Loucy (cell line): ENCODE measurements around the gene ANAPC5.

ENCODE experiments used
- H2AFZ ChIP-seq: fragments of 200-600 bp; sonication (generic); 2 replicates; pipeline ENCODE4 v1.6.0; 2016; ENCODE audit warnings: antibody characterized with exemption, mild to moderate bottlenecking, low read length, moderate library complexity
- H3F3A ChIP-seq: fragments of 200-600 bp; 2 replicates; pipeline ENCODE4 v1.6.0; 2016; ENCODE audit warnings: antibody characterized with exemption, low read depth, mild to moderate bottlenecking
- H3K27me3 ChIP-seq: fragments of 200-600 bp; sonication (generic); 2 replicates; pipeline ENCODE4 v1.6.1; 2014; ENCODE audit warnings: low read length, mild to moderate bottlenecking; ENCODE audit not compliant: insufficient read depth, poor library complexity, severe bottlenecking
- H3K36me3 ChIP-seq: fragments of 200-600 bp; sonication (generic); 2 replicates; pipeline ENCODE4 v1.6.1; 2016; ENCODE audit warnings: low read length; ENCODE audit not compliant: insufficient read depth
- H3K4me1 ChIP-seq: fragments of 200-600 bp; sonication (generic); 2 replicates; pipeline ENCODE4 v1.5.1; 2014; ENCODE audit warnings: low read length, mild to moderate bottlenecking; ENCODE audit not compliant: insufficient read depth, poor library complexity, severe bottlenecking
- H3K4me2 ChIP-seq: fragments of 200-600 bp; sonication (generic); 2 replicates; pipeline ENCODE4 v1.6.0; 2014; ENCODE audit warnings: antibody characterized with exemption, low read length, low read depth, mild to moderate bottlenecking; ENCODE audit not compliant: poor library complexity, severe bottlenecking
- H3K4me3 ChIP-seq: fragments of 200-600 bp; sonication (generic); 2 replicates; pipeline ENCODE4 v1.5.1; 2014; ENCODE audit warnings: low read length, mild to moderate bottlenecking, mixed read lengths; ENCODE audit not compliant: poor library complexity, severe bottlenecking
- H3K79me2 ChIP-seq: fragments of 200-600 bp; sonication (generic); 2 replicates; pipeline ENCODE4 v1.6.1; 2014; ENCODE audit warnings: low read length; ENCODE audit not compliant: insufficient read depth
- H3K9ac ChIP-seq: fragments of 200-600 bp; sonication (generic); 2 replicates; pipeline ENCODE4 v1.6.0; 2014; ENCODE audit warnings: mild to moderate bottlenecking, low read depth, low read length, moderate library complexity; ENCODE audit not compliant: poor library complexity, severe bottlenecking
- H3K9me2 ChIP-seq: fragments of 200-600 bp; sonication (generic); replicated peaks from 2 replicates; pipeline ENCODE4 v1.6.1; 2016; ENCODE audit warnings: low read depth, low read length, mixed read lengths
- H3K9me3 ChIP-seq: fragments of 200-600 bp; sonication (generic); 2 replicates; pipeline ENCODE4 v1.6.1; 2014; ENCODE audit warnings: mild to moderate bottlenecking, antibody characterized with exemption, low read length, low read depth; ENCODE audit not compliant: insufficient read depth
- H4K20me1 ChIP-seq: fragments of 200-600 bp; sonication (generic); 2 replicates; pipeline ENCODE4 v1.6.0; 2014; ENCODE audit warnings: antibody characterized with exemption, low read length, mild to moderate bottlenecking; ENCODE audit not compliant: insufficient read depth, poor library complexity, severe bottlenecking
- CTCF ChIP-seq: fragments of 200-600 bp; sonication (generic); conservative IDR thresholded peaks from 2 replicates; pipeline ENCODE4 v1.5.1; 2014; ENCODE audit warnings: mild to moderate bottlenecking, antibody characterized with exemption, low read length
- EZH2phosphoT487 ChIP-seq: fragments of 200-600 bp; IDR thresholded peaks from 2 replicates; pipeline ENCODE4 v1.6.1; 2018; ENCODE audit warnings: antibody characterized with exemption, mild to moderate bottlenecking, moderate library complexity, borderline replicate concordance

The ANAPC5 gene

GRCh38 chr12:121392325-121392716, 40.1 kb upstream of the ANAPC5 start:
- Histone ChIP-seq H3K9me3 (no peaks in the 10 kb centered on the region), H3K27me3 (no peaks in the 10 kb centered on the region), H4K20me1 (no peaks in the 10 kb centered on the region), H3K4me3 (no peak overlapping the region), H3K4me1 (peaks cover 3% of the 10 kb centered on the region), H3K79me2 (no peaks in the 10 kb centered on the region), H3K9ac (no peak overlapping the region), H2AFZ (no peak overlapping the region), H3K9me2 (no peaks in the 10 kb centered on the region), H3K4me2 (no peak overlapping the region), H3K36me3 (no peaks in the 10 kb centered on the region), H3F3A (no peaks in the 10 kb centered on the region)
- TF ChIP-seq EZH2phosphoT487 (no peak), CTCF (no peak)

GRCh38 chr12:121391619-121392324, 39.6 kb upstream of the ANAPC5 start:
- Histone ChIP-seq H3K4me2 (peak overlapping the region; percentile 32), H3K9me2 (no peaks in the 10 kb centered on the region), H3K27me3 (no peaks in the 10 kb centered on the region), H3K4me1 (peaks cover 3% of the 10 kb centered on the region), H3F3A (no peaks in the 10 kb centered on the region), H3K9ac (no peak overlapping the region), H4K20me1 (no peaks in the 10 kb centered on the region), H3K4me3 (no peak overlapping the region), H3K9me3 (no peaks in the 10 kb centered on the region), H3K36me3 (no peaks in the 10 kb centered on the region), H3K79me2 (no peaks in the 10 kb centered on the region), H2AFZ (0 out of 2 replicates have a peak overlapping the region, but pooled peaks have one; percentile 55)
- TF ChIP-seq CTCF (no peak), EZH2phosphoT487 (no peak)

- no peaks in the 10 kb centered on the region for H3K9me2 ChIP-seq
- TF ChIP-seq CTCF (no peak), EZH2phosphoT487 (no peak)
- no peaks in the 10 kb centered on the region for H3K27me3 ChIP-seq
- no peaks in the 10 kb centered on the region for H3K79me2 ChIP-seq
- no peaks in the 10 kb centered on the region for H3K9me3 ChIP-seq
- H3F3A ChIP-seq: no peaks in the 10 kb centered on the region
- no peak overlapping the region for H2AFZ ChIP-seq
- no peak overlapping the region for H3K9ac ChIP-seq
- no peak overlapping the region for H3K4me2 ChIP-seq
- H3K4me1 ChIP-seq: peaks cover 3% of the 10 kb centered on the region
- H3K36me3 ChIP-seq: no peaks in the 10 kb centered on the region
- no peaks in the 10 kb centered on the region for H4K20me1 ChIP-seq
- H3K4me3 ChIP-seq: no peak overlapping the region
Observed at GRCh38 chr12:121390856-121391255, 38.6 kb upstream of the ANAPC5 start.
